22Rv1 (cell line): ENCODE data around the gene ARMC9.

Experiments used
- CTCF ChIP-seq: fragments of 450-650 bp; IDR thresholded peaks from 2 replicates; pipeline ENCODE4 v1.5.1; 2017; ENCODE audit warnings: mild to moderate bottlenecking
- ZFX ChIP-seq: fragments of 450-650 bp; IDR thresholded peaks from 2 replicates; pipeline ENCODE4 v1.6.1; 2017; ENCODE audit warnings: antibody characterized with exemption, borderline replicate concordance

- TF ChIP-seq CTCF (no peak), ZFX (no peak)
These were observed 45.4 kb downstream of the ARMC9 start for GRCh38 chr2:231243866-231244265.
